Gastrocnemius medialis (tissue), 4 donors: ENCODE results near the gene DPP3. TPM values are rescaled to one million over a fixed set of nuclear protein-coding genes. Genes with fewer than 3 reads are reported as not detected.
"Not testable (repeated sequence)": the region's sequence is repeated elsewhere in the genome, so short reads cannot be mapped to it uniquely, and the experiment has no call there.

Experiments used
- ATAC-seq, 2 donors: fragments of 150-250 bp; one replicate each; pipeline ENCODE4 v1.9.1; 2016
- DNase-seq, 2 donors: peaks; one replicate each; pipeline ENCODE4 v3.0.0-alpha.2; 2019
- H3K27ac ChIP-seq, 4 donors: fragments of 200-600 bp; sonication (generic); 1 replicate in 1 of 4; 2 replicates in 3 of 4; pipeline ENCODE4 v1.5.1; 2016 to 2018; ENCODE audit warnings: mild to moderate bottlenecking in 2 of 4, moderate library complexity in 1 of 4
- H3K27me3 ChIP-seq, 3 donors: fragments of 200-600 bp; sonication (generic) in 2 of 3; 1 replicate in 1 of 3; 2 replicates in 2 of 3; pipeline versions ENCODE4 v1.5.1 to v1.6.0; 2016 to 2019; ENCODE audit warnings: mild to moderate bottlenecking in 1 of 3, moderate library complexity in 1 of 3
- H3K36me3 ChIP-seq, 2 donors: fragments of 200-600 bp; sonication (generic) in 1 of 2; one replicate each; pipeline ENCODE4 v1.5.1; 2017 to 2018
- H3K4me1 ChIP-seq, 2 donors: fragments of 200-600 bp; sonication (generic) in 1 of 2; one replicate each; pipeline ENCODE4 v1.5.1; 2016 to 2017; ENCODE audit warnings: mild to moderate bottlenecking in 2 of 2
- H3K4me3 ChIP-seq, 4 donors: fragments of 200-600 bp; sonication (generic) in 3 of 4; 1 replicate in 1 of 4; 2 replicates in 3 of 4; pipeline ENCODE4 v1.5.1; 2016 to 2019; ENCODE audit warnings: mild to moderate bottlenecking in 2 of 4
- H3K9me3 ChIP-seq, 3 donors: fragments of 200-600 bp; sonication (generic) in 2 of 3; 1 replicate in 1 of 3; 2 replicates in 2 of 3; pipeline ENCODE4 v1.5.1; 2016 to 2019
- POLR2A ChIP-seq, 2 donors: fragments of 450-650 bp; IDR thresholded peaks; one replicate each; pipeline ENCODE4 v1.6.1; 2017; ENCODE audit warnings: antibody characterized with exemption in 2 of 2, mild to moderate bottlenecking in 2 of 2, moderate library complexity in 2 of 2
- in situ Hi-C, 4 donors: fragments of 200-750 bp; cut with MboI; loops; one replicate each; pipeline versions ENCODE4 v1.15.0 to v1.8.0; 2017; ENCODE audit warnings: low sequenced_read_pairs in 4 of 4
- intact Hi-C: fragments of 100-400 bp; cut with DNase I; formaldehyde crosslinking; loops from one replicate; pipeline ENCODE4 v1.15.1; 2023; ENCODE audit warnings: low total_unique reads
- total RNA-seq, 4 donors: library from RNA; depleted of rRNA; stranded (reverse); fragments of >200 nt; gene quantifications; one replicate each; pipeline versions ENCODE4 v1.1.0 to v1.2.3, GENCODE V29; 2016
- TF ChIP-seq, protein P1 (sequence below), 5 experiments: fragments of 450-650 bp in 3 of 5; fragments of 200-600 bp in 2 of 5; sonication (generic) in 2 of 5; IDR thresholded peaks in 4 of 5; conservative IDR thresholded peaks in 1 of 5; 1 replicate in 4 of 5; 2 replicates in 1 of 5; pipeline ENCODE4 v1.5.1; 2016 to 2019; ENCODE audit warnings: antibody characterized with exemption in 5 of 5, mild to moderate bottlenecking in 3 of 5, moderate library complexity in 3 of 5

The DPP3 gene
- total RNA-seq, 4 donors from 2014 or later: 28.5 to 58.5 (median 37.4) TPM

DNA sequence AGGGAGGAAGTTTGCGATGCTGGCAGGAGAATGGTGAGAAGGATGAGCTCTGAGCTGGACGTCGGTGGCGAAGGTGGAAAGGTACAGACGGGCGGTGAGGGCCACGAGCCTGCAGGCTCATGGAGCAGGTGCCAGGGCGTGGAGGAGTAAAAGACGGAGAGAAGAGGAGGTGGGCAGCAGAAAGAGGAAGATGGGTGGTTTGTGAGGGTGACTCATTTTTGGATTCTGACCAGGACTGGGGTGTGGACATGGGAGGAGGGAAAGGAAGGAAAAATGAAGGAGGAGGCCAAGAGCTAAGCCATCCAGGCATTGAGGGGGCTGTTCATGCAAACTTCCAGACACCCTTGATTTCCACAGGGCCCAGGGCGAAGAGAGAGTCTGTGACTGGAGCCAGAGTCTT is 62.1 kb downstream of the DPP3 start:
- no peak for ATAC-seq
- Histone ChIP-seq H3K27ac (peak overlapping the region in 1 of 4 donors; percentile 36), H3K9me3 (no peaks in the 10 kb centered on the region), H3K4me3 (no peak overlapping the region), H3K4me1 (peaks cover 19 to 34% of the 10 kb centered on the region in 2 donors), H3K27me3 (no peaks in the 10 kb centered on the region), H3K36me3 (peaks cover 0 to 13% of the 10 kb centered on the region in 2 donors)
- no peak for DNase-seq
- intact Hi-C loops: no loop called here
- TF ChIP-seq POLR2A (IDR thresholded peaks at IDR 0.05): no peak
- TF ChIP-seq, protein P1, sequence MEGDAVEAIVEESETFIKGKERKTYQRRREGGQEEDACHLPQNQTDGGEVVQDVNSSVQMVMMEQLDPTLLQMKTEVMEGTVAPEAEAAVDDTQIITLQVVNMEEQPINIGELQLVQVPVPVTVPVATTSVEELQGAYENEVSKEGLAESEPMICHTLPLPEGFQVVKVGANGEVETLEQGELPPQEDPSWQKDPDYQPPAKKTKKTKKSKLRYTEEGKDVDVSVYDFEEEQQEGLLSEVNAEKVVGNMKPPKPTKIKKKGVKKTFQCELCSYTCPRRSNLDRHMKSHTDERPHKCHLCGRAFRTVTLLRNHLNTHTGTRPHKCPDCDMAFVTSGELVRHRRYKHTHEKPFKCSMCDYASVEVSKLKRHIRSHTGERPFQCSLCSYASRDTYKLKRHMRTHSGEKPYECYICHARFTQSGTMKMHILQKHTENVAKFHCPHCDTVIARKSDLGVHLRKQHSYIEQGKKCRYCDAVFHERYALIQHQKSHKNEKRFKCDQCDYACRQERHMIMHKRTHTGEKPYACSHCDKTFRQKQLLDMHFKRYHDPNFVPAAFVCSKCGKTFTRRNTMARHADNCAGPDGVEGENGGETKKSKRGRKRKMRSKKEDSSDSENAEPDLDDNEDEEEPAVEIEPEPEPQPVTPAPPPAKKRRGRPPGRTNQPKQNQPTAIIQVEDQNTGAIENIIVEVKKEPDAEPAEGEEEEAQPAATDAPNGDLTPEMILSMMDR (IDR thresholded peaks at IDR 0.05 in 4 of 5, conservative IDR thresholded peaks at IDR 0.05 in 1 of 5): no peak
- in situ Hi-C loops: no loop called here

GRCh38 chr11:66543263-66544107 is 63.3 kb downstream of the DPP3 start:
- TF ChIP-seq, protein P1 (IDR thresholded peaks at IDR 0.05 in 4 of 5, conservative IDR thresholded peaks at IDR 0.05 in 1 of 5): peak in 1 of 5 experiments; percentile 20
- no peak for TF ChIP-seq POLR2A (IDR thresholded peaks at IDR 0.05)
- H3K27ac ChIP-seq: peak overlapping the region in 2 of 4 donors; percentile 18 to 41
- H3K9me3 ChIP-seq: no peaks in the 10 kb centered on the region
- H3K27me3 ChIP-seq: no peaks in the 10 kb centered on the region
- intact Hi-C loops: no loop called here
- H3K4me3 ChIP-seq: no peak overlapping the region
- H3K4me1 ChIP-seq: peaks cover 25 to 46% of the 10 kb centered on the region in 2 donors
- in situ Hi-C loops: no loop called here
- DNase-seq (no peak), ATAC-seq (no peak)
- H3K36me3 ChIP-seq: peaks cover 0 to 11% of the 10 kb centered on the region in 2 donors

DNA sequence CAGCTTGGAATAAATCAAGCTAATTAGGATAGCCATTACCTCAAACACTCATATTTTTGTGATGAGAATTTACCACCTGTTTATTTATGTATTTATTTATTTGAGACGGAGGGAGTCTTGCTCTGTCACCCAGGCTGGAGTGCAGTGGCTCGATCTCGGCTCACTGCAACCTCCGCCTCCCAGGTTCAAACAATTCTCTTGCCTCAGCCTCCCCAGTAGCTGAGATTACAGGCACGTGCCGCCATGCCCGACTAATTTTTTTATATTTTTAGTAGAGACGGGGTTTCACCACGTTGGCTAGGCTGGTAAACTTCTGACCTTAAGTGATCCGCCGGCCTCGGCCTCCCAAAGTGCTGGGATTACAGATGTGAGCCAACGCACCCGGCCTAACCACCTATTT is 64.7 kb downstream of the DPP3 start:
- DNase-seq, H3K27me3 ChIP-seq, H3K36me3 ChIP-seq, intact Hi-C loops, ATAC-seq, in situ Hi-C loops, H3K9me3 ChIP-seq: not testable (repeated sequence)
- H3K4me3 ChIP-seq: peak overlapping the region; percentile 70 to 99 (median 80)
- peaks cover 25 to 50% of the 10 kb centered on the region in 2 donors for H3K4me1 ChIP-seq
- H3K27ac ChIP-seq: peak overlapping the region; percentile 79 to 94 (median 91)

- DNase-seq (peak; percentile 96 to 97), ATAC-seq (peak; percentile 86 to 92)
- H3K4me1 ChIP-seq: peaks cover 25 to 50% of the 10 kb centered on the region in 2 donors
- H3K27ac ChIP-seq: peak within 1 kb of the TSS; percentile 79 to 94 (median 91)
- peak within 1 kb of the TSS; percentile 70 to 99 (median 80) for H3K4me3 ChIP-seq
- no peaks in the 10 kb centered on the region for H3K27me3 ChIP-seq
- intact Hi-C loops (loop anchor here (1.0 to 2.0 kb wide), 3 partner anchors 22 to 132 kb away; partner anchors contain the start of genes CCDC87 and CCS), in situ Hi-C loops (no loop called here)
- H3K9me3 ChIP-seq: no peaks in the 10 kb centered on the region
- peaks cover 0 to 4% of the 10 kb centered on the region in 2 donors for H3K36me3 ChIP-seq
- TF ChIP-seq, protein P1 (IDR thresholded peaks at IDR 0.05 in 4 of 5, conservative IDR thresholded peaks at IDR 0.05 in 1 of 5): no peak
- peak; percentile 49 to 75 for TF ChIP-seq POLR2A (IDR thresholded peaks at IDR 0.05)
These were observed 65.6 kb downstream of the DPP3 start, which contains the start of gene ZDHHC24 for GRCh38 chr11:66545701-66546367. ZDHHC24 (minus strand) TSS chr11:66546048; CDS start chr11:66546003, 45 bp downstream.
